GM19463 (cell line): ENCODE results near the gene OLIG1.

Experiments
- ATAC-seq: cut with Tn5 transposase; IDR thresholded peaks from one replicate; pipeline ENCODE4 v1.9.1; 2021; ENCODE audit warnings: mild to moderate bottlenecking, moderate library complexity; ENCODE audit not compliant: unreplicated experiment

OLIG1 gene

DNA sequence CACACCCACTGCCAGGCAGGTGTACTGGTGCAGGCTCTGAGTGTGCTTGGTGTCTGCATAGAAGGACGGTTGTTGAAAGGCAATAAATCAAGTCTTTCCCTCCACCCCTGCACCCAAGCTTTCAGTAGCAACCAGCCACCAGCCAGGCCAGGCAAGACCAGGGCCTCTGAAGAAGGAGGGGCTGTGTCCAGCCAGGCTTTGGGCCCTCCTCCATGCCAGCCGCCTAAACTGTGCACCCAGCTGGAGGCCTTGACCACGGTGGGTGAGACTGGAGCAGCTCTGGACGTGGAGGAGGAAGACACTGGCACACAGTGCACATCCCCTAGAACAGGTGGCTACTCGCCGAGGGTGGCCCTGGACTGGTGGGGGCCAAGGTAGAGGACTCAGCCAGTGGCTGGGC is 39.3 kb upstream of the OLIG1 start:
- no peak for ATAC-seq

DNA sequence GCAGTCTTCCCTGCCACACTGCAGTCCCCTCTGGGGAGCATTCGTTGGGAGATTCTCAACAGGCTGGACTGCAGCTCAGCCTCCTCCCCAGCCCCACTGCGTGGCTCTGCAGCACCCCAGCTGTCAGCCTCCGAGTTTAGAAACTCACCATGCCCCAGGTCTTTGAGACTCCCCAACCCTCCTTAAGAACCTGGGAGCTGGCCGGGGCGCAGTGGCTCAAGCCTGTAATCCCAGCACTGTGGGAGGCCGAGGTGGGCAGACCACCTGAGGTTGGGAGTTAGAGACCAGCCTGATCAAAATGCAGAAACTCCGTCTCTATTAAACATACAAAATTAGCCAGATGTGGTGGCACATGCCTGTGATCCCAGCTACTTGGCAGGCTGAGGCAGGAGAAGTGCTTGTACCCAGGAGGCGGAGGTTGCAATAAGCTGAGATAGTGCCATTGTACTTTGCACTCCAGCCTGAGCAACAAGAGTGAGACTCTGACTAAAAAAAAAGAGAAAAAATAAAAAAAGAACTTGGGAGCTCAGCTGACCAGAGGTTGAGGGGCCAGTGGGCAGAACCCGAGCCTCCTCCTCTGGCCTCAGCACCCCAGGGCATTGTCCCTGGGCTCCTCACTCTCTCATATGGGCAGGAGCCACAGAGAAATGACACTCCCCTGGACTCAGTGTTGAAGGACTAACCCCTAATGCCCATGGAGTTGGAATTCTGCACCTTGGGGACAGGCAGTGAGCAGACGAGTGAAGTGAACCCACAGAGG is 38.6 kb upstream of the OLIG1 start:
- no peak for ATAC-seq

DNA sequence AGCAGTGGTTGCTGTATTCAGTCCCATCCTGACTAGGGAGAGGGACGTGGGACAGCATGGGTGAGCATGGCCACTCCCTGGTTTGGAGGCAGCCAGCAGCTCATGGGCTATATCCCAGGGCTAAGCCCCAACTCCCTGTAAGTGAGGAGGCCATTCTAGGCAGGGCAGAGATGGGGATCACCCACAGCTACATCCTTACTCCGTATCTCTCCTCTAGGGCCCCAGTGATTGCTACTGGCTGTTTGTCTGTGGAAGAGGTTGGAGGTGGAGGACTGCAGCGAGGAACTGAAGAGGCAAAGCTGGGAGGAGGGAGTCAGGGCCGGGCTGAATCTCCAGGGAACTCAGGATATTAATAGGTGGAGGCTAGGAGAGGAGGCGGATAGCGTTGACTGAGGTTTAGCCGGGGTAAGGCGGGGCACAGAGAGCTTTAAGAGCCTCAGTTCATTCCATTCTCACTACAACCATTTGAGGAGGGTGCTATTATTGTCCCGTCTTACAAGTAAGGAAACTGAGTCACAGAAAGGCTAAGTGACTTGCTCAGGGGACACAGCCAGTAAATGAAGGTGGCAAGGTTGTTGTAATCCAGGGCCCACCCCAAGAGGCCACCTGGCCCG is 37.4 kb upstream of the OLIG1 start:
- ATAC-seq = no peak

DNA sequence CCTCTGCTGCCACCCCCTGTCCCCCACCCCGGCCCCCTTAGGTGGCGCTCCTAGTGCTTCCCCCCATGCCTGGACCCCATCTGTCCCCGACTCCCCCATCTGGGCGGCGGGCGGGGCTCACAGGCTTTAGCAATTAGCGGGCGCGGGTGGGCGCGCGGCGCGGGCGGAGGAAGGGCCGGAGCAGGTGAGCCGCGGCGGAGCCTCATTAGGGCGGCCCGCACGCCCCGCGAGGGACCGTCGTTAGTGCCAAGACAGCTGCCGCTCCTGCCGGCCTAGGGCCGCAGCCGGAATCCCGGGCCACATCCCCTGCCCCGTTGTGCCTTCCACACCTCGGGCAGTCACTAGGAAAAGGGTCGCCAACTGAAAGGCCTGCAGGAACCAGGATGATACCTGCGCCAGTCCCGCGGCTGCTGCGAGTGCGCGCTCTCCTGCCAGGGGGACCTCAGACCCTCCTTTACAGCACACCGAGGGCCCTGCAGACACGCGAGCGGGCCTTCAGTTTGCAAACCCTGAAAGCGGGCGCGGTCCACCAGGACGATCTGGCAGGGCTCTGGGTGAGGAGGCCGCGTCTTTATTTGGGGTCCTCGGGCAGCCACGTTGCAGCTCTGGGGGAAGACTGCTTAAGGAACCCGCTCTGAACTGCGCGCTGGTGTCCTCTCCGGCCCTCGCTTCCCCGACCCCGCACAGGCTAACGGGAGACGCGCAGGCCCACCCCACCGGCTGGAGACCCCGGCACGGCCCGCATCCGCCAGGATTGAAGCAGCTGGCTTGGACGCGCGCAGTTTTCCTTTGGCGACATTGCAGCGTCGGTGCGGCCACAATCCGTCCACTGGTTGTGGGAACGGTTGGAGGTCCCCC is 36.6 kb upstream of the OLIG1 start:
- no peak for ATAC-seq

DNA sequence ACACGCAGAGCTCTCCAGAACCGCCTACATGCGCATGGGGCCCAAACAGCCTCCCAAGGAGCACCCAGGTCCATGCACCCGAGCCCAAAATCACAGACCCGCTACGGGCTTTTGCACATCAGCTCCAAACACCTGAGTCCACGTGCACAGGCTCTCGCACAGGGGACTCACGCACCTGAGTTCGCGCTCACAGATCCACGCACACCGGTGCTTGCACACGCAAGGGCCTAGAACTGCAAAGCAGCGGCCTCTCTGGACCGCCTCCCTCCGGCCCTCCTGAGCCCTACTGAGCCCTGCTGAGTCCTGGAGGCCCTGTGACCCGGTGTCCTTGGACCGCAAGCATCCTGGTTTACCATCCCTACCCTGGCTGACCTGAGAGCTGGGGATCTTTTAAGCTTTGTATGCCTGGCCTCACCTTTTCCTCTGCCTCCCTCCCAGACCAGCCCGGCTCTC is 36.0 kb upstream of the OLIG1 start:
- ATAC-seq = no peak

DNA sequence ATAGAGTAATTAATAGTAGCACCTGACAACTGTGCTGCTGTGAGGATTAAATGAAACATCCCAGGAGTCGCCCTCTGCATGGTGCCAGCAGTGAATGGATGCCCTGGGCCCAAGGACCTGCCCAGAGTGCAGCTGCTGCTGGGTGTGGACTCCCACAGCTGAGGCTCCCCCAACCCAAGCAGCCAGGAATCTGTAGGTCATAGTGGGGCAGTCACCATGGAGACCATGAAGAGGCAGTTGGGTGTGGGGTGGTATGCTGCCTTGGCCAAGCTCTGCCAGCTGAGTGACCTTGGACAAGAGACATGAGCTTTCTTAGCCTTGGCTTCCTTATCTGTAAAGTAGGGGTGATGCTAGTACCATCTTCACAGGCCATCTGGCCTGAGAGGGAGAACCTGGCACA is 34.8 kb upstream of the OLIG1 start:
- ATAC-seq = no peak

DNA sequence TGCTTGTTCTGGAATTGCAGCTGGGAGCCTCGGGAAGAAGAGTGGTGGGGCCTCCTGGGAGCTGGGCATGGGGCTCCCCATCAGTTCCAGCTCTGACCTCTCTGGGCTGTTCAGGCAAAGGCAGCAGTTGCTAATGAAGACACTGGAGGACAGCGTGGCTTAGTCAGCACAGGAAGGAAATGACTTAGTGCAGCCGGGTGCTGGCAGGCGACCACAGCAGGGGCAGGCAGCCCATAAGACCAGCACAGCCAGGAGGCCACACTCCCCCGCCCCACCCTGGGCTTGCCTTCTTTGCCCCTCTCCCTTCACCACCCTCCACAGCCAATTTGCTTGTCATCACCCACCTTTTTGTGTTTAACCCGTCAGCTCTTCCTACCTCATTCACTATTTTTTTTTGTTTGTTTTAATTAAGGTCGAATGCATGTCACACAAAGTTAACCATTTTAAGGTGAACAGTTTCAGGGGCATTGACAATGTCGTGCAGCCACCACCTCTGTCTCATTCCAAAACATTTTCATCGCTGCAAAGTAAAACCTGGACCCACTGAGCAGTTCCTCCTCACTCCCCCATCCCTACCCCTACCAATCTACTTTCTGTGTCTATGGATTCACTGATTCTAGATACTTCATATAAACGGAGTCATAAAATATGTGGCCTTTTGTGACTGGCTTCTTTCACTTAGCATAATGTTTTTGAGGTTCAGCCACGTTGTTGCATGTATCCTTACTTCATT is 33.3 kb upstream of the OLIG1 start:
- ATAC-seq = no peak

DNA sequence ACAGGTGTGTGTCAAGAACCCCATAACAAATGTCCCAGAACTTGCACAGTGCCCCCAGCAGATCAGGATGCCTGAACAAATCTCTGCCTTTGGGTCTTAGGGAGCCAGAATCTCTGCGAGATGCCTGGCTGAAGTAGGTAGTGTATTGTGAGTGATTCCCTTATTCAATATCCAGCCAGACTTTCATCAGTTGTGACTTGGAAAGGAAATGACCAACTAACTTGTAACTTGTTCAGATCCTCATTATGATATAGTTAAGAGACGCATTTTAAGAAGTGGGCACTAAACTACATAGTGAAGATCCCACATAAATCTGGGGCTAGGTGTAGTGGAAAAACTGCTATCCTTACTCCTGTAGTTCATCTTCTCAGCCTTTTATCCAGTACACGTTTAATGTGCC is 32.4 kb upstream of the OLIG1 start:
- no peak for ATAC-seq

DNA sequence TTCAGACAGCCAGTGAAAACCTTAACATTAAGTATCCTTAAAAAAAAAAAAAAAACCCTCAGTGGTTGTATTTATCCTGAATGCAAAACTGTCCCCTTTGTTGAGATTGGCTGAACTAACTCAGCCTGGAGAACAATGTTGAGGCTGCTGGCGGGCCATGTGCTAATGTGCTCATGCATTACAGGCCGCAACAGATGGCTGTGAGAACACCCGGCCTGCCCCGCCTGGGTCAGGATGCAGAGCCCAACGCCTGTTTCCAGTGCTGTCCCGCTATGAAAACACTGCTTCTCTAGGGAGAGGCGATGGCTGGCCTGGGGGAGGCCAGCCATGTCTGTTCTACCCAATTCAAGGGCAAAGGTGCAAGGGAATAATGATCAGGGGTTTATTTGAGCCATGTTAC is 30.4 kb upstream of the OLIG1 start:
- ATAC-seq = no peak

DNA sequence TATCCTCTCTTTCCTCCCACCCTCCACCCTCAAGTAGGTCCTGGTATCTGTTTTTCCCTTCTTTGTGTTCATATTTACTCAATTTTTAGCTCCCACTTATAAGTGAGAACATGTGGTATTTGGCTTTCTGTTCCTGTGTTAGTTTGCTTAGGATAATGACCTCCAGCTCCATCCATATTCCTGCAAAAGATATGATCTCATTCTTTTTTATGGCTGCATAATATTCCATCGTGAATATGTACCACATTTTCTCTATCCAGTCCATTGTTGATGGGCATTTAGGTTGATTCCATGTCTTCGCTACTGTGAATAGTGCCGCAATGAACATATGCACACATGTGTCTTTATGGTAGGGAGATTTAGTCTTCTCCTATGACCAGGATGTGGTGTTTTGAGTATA is 29.7 kb upstream of the OLIG1 start:
- no peak for ATAC-seq

DNA sequence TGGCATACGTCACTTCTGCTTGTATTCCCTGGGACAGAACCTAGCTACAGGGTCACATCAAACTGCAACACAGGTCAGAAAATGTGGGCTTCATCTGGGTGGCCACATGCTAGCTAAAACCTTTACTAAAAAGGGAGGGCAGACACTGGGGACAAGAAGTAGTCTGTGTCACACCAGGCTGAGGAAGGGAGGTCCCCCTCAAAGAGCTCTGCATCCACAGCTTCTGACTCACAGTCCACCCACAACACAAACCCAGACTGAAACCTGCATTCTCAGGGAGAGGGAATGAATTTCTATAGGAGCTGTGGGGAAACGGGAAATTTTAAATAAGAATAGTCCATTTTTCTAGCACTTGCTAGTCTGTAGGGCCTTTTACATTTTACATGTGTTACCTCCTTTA is 28.0 kb upstream of the OLIG1 start:
- no peak for ATAC-seq

DNA sequence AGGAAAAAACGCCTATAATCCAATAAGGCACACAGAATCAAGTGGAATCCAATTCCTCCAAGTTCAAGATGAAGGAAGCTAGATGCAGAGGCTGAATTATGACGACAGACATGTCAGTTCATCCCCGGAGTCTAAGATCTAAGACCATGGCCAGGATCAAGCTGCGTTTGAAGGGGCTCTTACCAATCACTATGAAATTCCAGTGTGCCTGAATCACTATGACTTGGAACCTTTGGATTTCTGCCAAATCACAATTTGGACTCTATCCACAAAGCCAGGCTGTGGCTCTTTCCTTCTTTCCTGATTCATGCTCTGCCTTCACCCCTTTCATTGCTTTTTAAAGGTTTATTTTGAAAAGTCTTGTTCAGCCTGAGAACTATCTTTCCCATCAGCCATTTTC is 27.1 kb upstream of the OLIG1 start:
- ATAC-seq = no peak

DNA sequence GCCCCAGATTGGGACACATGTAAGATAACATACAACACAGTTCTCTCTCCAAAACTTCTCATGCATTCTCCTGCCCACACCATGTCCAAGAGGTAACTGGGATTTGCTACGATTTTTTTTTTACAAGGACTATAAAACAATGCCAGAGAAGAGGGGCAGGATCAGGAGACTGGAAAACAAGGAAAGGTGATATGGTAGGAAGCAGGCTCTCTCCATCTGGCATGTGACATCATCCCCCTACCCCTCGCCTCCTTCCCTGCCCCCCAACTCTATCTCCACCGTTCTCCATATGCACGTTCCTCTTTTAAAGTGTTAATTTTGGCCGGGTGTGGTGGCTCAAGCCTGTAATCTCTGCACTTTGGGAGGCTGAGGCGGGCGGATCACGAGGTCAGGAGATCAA is 23.5 kb upstream of the OLIG1 start:
- ATAC-seq = no peak

DNA sequence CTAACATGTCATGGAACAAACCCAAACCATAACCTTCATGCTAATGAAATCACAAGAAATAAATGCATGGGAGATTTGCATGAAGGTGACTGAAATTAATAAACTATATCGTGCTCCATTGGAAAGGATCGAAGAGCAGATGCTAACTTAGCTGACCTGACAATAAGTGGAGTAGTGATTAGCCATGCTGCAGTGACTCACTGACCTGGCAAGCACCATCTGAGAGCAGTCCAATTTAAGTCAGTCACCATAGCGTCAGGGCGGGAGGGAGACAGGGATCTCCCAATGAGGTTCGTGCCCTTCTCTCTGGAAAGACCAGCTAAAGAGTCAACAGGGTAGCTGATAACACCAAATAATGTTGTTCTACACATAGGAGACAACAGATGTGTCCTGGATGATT is 22.7 kb upstream of the OLIG1 start:
- ATAC-seq = no peak

DNA sequence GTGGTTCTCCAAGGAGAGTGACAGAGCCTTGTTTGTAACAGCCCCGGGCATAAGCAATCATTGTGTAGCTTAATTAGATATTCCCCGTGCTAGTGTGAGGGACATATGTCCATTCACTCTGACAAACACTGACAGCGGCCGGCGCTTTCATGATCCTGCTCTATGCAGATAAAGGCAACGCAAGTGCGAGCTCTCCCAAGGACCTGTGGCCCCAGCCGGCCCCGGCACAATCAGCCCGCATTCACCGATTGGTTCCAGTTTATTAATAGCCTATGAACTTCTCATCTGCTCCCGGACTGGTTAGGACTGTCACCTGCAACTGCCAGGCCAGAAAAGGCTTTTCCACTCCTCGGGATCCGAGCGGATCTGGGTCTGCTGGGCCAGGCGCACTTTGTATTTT is 18.0 kb upstream of the OLIG1 start:
- ATAC-seq = no peak

DNA sequence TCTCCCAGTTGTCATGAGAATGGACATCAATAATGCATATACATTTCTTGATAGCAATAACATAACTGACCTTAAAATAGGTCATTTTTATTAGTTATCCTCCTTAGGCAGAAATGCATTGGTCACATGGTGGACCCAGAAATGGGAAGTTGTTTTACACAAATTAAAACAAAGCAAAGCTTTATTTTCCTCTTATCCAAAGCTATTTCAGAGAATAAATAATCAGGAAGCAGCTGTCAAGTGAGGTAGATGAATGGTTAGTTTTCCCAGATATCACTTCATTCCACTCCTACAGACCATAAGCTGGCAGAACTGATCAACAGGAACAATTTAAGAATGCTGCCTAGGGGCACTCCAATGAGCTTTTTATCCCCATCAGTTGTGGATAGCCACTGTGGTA is 16.0 kb upstream of the OLIG1 start:
- ATAC-seq = no peak

DNA sequence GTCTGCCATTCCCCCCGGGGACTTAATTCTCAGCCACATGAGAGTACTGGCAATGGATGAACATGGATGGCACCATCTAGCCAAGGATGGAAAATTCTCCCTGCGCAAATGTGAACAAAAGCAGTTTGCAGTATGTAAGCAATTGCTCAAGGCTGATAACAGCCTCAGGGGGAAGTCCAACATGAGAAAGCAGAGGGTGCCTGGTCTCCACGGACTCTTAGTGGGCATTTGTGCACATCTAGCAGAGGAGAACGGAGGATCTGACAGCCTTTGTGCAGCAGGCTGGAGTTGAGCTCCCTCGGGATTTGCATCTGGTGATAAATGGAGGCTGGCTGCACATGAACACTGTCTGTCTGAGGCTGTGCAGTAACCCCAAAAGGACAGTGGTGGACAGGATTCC is 13.9 kb upstream of the OLIG1 start:
- no peak for ATAC-seq

DNA sequence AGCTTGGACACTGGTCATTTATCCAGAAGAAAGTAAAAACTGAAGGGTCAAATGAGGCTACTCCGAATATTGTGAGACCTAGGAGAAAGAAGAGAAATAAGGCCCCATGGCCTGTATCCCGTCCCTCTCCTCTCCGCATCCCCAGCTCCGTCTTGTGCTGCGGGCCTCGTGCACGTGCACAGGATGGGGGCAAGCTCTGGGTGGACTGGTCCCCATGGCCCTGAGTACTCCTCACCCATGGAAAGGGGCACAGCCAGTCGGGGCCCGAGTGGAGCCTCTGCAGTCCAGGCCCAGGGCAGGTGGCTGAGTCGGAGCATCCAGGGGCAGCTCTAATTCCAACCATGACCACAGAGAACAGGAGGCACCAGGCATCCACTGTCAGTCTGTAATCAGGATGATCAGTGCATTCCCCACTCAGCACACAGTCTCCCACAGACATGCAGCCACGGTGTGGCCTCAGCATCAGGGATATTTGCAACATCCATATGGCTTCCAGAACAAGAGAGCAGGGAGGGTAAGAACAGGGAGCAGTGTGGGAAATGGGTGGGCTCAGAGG is 12.5 kb upstream of the OLIG1 start:
- ATAC-seq = no peak

DNA sequence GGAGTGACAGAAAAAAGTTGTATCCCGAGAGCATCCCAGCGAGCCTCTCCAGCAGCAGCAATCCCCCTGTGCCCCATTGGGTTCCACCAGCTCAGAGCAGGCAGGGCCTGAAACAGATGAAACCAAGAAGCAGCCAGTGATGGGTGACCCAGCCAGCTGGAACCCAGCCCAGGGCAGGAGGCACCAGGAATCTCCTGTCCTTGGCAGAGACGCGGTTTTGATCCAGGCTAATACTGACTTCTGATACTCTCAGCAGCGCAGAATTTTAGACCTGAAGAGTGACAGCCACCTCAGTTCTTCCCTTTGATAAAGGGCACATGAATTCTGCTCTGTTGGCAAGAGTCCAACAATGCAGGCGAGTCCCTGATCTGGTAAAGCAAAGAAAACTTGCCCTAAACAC is 11.4 kb upstream of the OLIG1 start:
- ATAC-seq = no peak

DNA sequence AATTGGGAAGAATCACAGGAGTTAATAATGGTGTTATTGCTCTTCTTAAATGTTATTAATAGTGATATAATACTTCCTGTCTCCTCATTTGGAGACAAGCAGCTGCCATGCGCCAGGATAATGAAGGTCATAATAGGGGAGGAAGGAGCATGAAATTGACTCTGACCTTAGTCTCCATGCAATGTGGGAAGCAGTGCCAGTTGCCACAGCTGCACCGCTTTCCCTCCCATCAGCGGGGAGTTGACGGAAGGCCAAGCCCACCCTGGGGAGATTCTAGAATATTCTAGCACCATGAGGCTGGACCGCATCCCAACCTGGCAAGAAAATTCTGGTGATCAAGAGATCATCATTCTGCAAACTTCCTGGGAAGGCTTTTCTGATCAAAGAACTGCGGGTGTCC is 11.0 kb upstream of the OLIG1 start:
- ATAC-seq = no peak

DNA sequence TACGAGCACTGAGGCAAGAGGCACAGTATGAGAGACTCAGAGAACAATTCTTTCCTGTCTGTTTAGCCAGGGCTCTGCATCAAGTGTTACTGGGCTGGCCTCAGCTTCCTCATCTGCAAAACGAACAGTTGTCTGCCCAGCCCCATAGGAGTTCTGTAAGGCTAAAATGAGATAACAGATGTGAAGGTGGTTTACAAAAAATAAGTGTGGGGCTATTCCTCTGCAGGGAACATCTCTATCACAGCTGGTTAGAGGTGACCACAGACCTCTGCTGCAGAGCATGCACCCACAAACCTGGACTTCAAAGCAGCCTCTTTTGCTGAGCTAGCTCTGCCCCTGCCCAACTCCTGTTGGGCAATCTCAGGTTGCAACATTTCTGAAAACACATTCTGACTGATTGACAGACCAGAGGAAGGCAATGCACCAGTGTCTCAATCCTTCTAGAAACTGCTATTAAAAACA is 10.5 kb upstream of the OLIG1 start:
- ATAC-seq = no peak
